ENCODE data around the gene SHQ1.

Gene SHQ1

GRCh38 chr3:72811571-72811970 is 36.7 kb downstream of the SHQ1 start:
- DNase-seq (ENCODE audit: low read depth, low spot score) = no peak
- ChIA-PET POLR2A (no interaction called here), CTCF (interaction anchor here (0.6 to 3.2 kb wide), 4 partner anchors 10 to 936 kb away, joined by 3 to 23 read pairs (median 8); no protein-coding TSS in a partner anchor)
- no peak for TF ChIP-seq CTCF (IDR thresholded peaks at IDR 0.05; ENCODE audit: insufficient read depth, low read length, missing control alignments)
- no peak overlapping the region for H3K4me3 ChIP-seq (ENCODE audit: low read depth, low read length)

DNA sequence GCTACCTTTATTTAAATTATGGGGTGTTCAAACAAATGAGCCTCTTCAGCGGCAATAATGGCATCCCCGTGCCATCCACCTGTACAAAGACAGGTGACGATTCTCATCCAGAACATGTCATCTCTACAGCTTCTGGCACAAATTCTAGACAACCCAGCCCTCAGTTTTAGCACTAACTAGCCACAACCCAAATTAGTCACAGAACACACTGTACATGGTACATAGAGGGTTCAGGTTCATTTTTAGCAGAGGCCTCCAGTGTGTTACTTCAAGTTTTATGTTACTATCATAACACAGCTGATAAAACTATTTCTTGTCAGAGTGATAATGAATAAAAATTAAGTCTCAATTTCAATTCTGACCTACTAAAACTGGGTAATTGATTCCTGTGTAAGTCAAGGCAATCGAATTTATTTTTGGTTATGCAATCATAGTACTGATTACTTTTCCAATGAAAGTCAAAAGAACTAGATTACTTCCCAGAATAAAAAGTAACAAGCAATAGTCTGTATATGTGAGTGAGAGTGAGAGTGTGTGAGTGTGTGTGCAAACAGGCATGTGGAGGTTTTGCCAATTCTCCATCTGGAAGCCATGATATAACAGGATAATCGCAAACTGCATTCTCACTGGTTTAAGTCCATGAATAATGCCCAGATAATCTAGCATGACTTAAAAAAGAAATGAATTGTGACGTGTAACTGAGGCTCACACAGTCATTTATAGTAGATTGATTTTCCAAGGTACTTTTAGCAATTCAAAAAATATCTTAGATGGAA is 37.4 kb downstream of the SHQ1 start:
- ChIA-PET CTCF (interaction anchor here (1.3 to 3.2 kb wide), 4 partner anchors 8 to 936 kb away, joined by 4 to 23 read pairs (median 9); no protein-coding TSS in a partner anchor), POLR2A (no interaction called here)
- H3K4me3 ChIP-seq (ENCODE audit: low read depth, low read length) = no peak overlapping the region
- TF ChIP-seq CTCF (IDR thresholded peaks at IDR 0.05; ENCODE audit: insufficient read depth, low read length, missing control alignments) = no peak
- DNase-seq (ENCODE audit: low read depth, low spot score) = no peak

GRCh38 chr3:72810063-72810462 is 38.2 kb downstream of the SHQ1 start:
- ChIA-PET POLR2A (no interaction called here), CTCF (interaction anchor here (1.3 to 3.2 kb wide), 3 partner anchors 9 to 16 kb away, joined by 4 to 23 read pairs (median 5); no protein-coding TSS in a partner anchor)
- no peak for DNase-seq (ENCODE audit: low read depth, low spot score)
- TF ChIP-seq CTCF (IDR thresholded peaks at IDR 0.05; ENCODE audit: insufficient read depth, low read length, missing control alignments) = no peak
- H3K4me3 ChIP-seq (ENCODE audit: low read depth, low read length) = no peak overlapping the region

- POLR2A ChIA-PET = interaction anchor here (0.6 kb wide), 1 partner anchor 267 kb away, joined by 3 read pairs; no protein-coding TSS in a partner anchor
- CTCF ChIA-PET = interaction anchor here (0.9 to 1.9 kb wide), 3 partner anchors 10 to 18 kb away, joined by 3 to 8 read pairs (median 4); no protein-coding TSS in a partner anchor
- no peak for DNase-seq (ENCODE audit: low read depth, low spot score)
- TF ChIP-seq CTCF (IDR thresholded peaks at IDR 0.05; ENCODE audit: insufficient read depth, low read length, missing control alignments) = no peak
- H3K4me3 ChIP-seq (ENCODE audit: low read depth, low read length) = no peak overlapping the region
These were observed 43.9 kb downstream of the SHQ1 start for GRCh38 chr3:72804361-72804760.

- ChIA-PET CTCF (interaction anchor here (1.1 to 1.3 kb wide), 2 partner anchors 137 to 928 kb away, joined by 3 to 4 read pairs; no protein-coding TSS in a partner anchor), POLR2A (no interaction called here)
- no peak for DNase-seq (ENCODE audit: low read depth, low spot score)
- no peak overlapping the region for H3K4me3 ChIP-seq (ENCODE audit: low read depth, low read length)
- TF ChIP-seq CTCF (IDR thresholded peaks at IDR 0.05; ENCODE audit: insufficient read depth, low read length, missing control alignments) = no peak
These were observed 44.7 kb downstream of the SHQ1 start for GRCh38 chr3:72803573-72803972.

DNA sequence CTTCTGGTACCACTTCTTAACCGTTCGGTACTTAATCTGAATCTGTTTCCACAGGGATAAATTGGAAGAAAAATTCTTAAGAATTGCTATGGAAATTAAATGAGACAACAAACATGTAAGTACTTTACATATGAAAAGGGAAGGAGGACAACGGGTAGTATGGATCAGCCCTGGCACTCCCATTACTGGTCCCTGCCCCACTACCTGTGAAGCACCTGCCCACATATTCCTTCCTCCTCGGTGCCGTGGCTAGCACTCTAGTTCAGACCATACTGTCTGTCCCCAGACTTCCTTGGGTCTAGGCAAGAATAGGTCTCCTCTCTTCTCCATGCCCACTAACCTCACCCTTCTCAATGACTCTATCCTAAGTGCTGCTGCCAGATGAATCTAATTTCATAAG is 46.2 kb downstream of the SHQ1 start:
- POLR2A ChIA-PET = no interaction called here
- CTCF ChIA-PET = interaction anchor here (1.0 kb wide), 1 partner anchor 927 kb away, joined by 5 read pairs; no protein-coding TSS in a partner anchor
- no peak overlapping the region for H3K4me3 ChIP-seq (ENCODE audit: low read depth, low read length)
- DNase-seq (ENCODE audit: low read depth, low spot score) = no peak
- no peak for TF ChIP-seq CTCF (IDR thresholded peaks at IDR 0.05; ENCODE audit: insufficient read depth, low read length, missing control alignments)
